ENCODE measurements around the gene PDGFC.

GRCh38 chr4:156909010-156909409, 62.6 kb downstream of the PDGFC start:
- TF ChIP-seq CTCF (IDR thresholded peaks at IDR 0.05; ENCODE audit: borderline replicate concordance, extremely low read depth, low read length, poor library complexity, severe bottlenecking) (no peak), EZH2 (IDR thresholded peaks at IDR 0.05; ENCODE audit: borderline replicate concordance, low read depth, low read length, severe bottlenecking) (no peak)

Measured in DND-41 (cell line).